HFFc6 (cell line): Measurements from ENCODE around the gene GLYATL1. TPM values are rescaled to one million over a fixed set of nuclear protein-coding genes. Genes with fewer than 3 reads are reported as not detected.

ENCODE experiments used
- DNase-seq: peaks from one replicate; pipeline ENCODE4 v3.0.0-alpha.2; 2018
- H3K27ac Mint-ChIP-seq: 2 replicates; pipeline ENCODE4 v1.8.0; 2020; ENCODE audit warnings: mild to moderate bottlenecking, mixed read lengths
- H3K27me3 Mint-ChIP-seq: 2 replicates; pipeline ENCODE4 v1.8.0; 2021; ENCODE audit warnings: mild to moderate bottlenecking, moderate library complexity, mixed read lengths; ENCODE audit not compliant: insufficient read depth
- H3K36me3 Mint-ChIP-seq: 2 replicates; pipeline ENCODE4 v1.8.0; 2021; ENCODE audit warnings: low read depth, mixed read lengths
- H3K4me1 Mint-ChIP-seq: 2 replicates; pipeline ENCODE4 v1.8.0; 2020; ENCODE audit warnings: low read depth, mixed read lengths
- H3K4me3 Mint-ChIP-seq: 2 replicates; pipeline ENCODE4 v1.8.0; 2020; ENCODE audit warnings: mild to moderate bottlenecking, moderate library complexity, mixed read lengths
- H3K9me3 Mint-ChIP-seq: 2 replicates; pipeline ENCODE4 v1.8.0; 2020; ENCODE audit warnings: mild to moderate bottlenecking, mixed read lengths
- total RNA-seq, 6 experiments: library from RNA; stranded (reverse); fragmentation: NEBNext Ultra II Directional; extraction: Animal tissue kit (Norgen Biotek cat#: 25700); gene quantifications; 2 replicates in 1 of 6; 3 replicates in 5 of 6; pipeline ENCODE4 v1.2.3, GENCODE V29; 2021
- TF ChIP-seq, protein P1 (sequence below): fragments of 200-600 bp; sonication (generic); IDR thresholded peaks from 2 replicates; pipeline ENCODE4 v1.5.0; 2021; ENCODE audit warnings: antibody characterized with exemption, mild to moderate bottlenecking

GLYATL1 gene
- total RNA-seq, 6 experiments from 2014 or later: 0.14 to 0.33 (median 0.23) TPM; not detected in 2

DNA sequence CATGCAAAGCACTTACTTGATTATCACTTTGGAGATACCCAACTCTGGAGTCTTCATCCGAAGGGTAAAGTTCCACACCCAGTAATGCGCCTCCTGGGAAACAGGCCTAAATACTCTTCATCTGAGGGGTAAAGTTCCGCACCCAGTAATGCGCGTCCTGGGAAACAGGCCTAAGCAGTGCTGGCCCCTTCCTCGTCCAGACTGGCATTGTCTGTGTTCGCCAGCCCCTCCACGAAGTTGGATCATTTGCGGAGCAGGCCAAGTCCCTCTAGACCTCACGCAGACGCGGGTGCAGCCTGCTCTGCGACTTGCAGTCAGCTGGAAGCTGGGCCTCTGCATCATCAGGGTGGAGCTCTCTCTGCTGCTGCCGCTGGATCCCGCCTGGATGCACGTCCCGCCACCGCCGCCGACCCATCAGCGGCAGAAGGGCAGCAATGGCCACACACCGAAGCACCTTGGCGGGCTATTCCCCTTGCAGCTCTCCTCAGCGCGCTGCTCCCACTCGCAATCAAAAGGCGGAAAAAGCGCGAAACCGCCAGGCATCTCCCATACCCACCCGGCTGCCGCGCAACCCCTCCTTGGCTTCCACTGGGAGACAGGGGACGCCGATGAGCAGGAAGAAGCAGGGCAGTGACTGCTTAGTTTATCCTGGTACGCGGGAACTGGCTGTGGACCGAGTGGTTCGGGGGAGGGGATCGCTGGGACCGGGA is 34.1 kb upstream of the GLYATL1 start:
- peak; percentile 67 for DNase-seq
- Mint-ChIP-seq H3K9me3 (no peaks in the 10 kb centered on the region), H3K36me3 (no peaks in the 10 kb centered on the region), H3K27ac (peak overlapping the region; percentile 68), H3K4me1 (peaks cover 47% of the 10 kb centered on the region), H3K27me3 (peaks cover 1% of the 10 kb centered on the region), H3K4me3 (peak overlapping the region; percentile 87)
- TF ChIP-seq, protein P1, sequence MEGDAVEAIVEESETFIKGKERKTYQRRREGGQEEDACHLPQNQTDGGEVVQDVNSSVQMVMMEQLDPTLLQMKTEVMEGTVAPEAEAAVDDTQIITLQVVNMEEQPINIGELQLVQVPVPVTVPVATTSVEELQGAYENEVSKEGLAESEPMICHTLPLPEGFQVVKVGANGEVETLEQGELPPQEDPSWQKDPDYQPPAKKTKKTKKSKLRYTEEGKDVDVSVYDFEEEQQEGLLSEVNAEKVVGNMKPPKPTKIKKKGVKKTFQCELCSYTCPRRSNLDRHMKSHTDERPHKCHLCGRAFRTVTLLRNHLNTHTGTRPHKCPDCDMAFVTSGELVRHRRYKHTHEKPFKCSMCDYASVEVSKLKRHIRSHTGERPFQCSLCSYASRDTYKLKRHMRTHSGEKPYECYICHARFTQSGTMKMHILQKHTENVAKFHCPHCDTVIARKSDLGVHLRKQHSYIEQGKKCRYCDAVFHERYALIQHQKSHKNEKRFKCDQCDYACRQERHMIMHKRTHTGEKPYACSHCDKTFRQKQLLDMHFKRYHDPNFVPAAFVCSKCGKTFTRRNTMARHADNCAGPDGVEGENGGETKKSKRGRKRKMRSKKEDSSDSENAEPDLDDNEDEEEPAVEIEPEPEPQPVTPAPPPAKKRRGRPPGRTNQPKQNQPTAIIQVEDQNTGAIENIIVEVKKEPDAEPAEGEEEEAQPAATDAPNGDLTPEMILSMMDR: no peak

DNA sequence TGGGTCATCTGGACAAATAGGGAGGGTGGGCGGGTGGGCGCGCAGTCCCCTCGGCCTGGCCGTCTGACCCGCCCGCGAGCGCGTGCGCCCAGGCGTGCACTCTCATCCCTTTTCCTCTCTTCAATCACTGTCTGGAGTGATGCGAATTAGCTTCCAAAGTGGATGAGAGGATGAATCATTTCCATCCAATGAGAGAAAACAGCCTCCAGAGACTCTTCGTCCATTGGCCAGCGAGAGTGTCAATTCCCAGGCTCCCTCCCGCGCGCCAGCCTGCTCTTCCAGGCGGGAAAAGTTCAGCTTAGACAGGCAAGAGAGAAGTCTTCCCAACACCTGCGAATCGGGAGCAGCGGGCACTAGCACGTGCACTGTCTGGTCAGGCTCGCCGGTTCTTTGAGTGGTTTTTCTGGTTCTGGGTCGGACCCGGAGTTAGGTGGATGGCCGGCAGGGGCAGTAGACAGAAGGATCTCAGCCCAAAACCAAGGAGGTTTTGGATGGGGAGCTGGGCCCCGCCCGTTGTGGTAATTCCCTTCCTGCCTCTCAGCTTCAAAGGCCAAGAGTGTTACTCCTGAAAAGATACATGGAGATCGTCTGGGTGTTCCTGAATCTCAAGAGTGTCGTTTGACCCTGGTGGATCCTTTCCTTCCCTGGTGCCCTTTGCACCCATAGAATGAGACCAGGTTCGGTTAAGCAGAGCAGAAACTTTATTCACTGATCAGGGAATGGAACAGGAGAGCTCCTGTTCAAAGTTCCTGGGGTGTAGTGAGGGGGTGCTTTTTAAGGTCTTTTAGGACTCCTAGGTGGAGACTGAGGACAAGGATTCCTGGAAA is 33.4 kb upstream of the GLYATL1 start:
- DNase-seq: peak; percentile 90
- H3K27ac Mint-ChIP-seq: peak overlapping the region; percentile 68
- no peaks in the 10 kb centered on the region for H3K9me3 Mint-ChIP-seq
- TF ChIP-seq, protein P1: peak; percentile 80
- no peaks in the 10 kb centered on the region for H3K36me3 Mint-ChIP-seq
- H3K4me1 Mint-ChIP-seq: peaks cover 47% of the 10 kb centered on the region
- peaks cover 1% of the 10 kb centered on the region for H3K27me3 Mint-ChIP-seq
- H3K4me3 Mint-ChIP-seq: peak overlapping the region; percentile 87

DNA sequence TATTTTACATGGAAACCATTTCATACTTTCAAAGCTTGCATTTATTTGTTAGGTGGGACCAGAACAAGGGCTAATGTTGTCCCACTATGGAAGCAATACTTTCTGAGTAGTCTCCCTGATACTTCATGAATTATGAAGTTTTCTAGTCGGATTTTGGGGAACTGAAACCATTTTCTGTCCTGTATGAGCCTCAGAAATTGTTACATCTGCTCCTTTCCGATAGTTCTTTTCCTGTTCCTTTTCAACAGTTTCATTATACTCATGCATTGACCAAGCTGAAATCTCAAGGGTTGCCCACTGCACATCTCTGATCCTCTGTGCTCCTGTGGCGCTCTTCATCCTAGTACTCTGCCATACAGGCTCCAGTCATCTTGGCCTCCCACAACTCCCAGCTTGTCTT is 31.5 kb upstream of the GLYATL1 start:
- Mint-ChIP-seq H3K27ac (no peak overlapping the region), H3K27me3 (peaks cover 1% of the 10 kb centered on the region), H3K4me1 (peaks cover 45% of the 10 kb centered on the region), H3K9me3 (no peaks in the 10 kb centered on the region), H3K4me3 (no peak overlapping the region), H3K36me3 (no peaks in the 10 kb centered on the region)
- TF ChIP-seq, protein P1: no peak
- no peak for DNase-seq

DNA sequence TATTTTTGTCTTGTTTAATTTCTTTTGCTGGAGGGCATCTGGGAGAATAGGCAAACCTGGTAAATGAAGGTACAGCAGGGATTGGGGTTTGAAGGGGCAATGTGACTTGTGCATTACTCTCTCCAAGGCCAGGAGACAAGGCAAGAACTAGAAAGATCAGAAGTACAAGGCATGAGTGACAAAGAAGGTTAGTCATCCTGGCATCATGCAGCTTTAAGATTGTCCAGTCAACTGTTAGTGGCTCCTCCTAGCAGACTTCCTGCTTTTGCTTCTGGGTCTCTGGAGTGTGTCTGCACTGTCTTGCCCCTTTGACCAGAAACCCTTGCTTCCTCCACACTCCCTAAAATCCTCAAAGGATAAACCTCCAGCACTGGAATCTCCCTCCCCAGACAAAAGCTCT is 27.2 kb upstream of the GLYATL1 start:
- H3K27me3 Mint-ChIP-seq: no peaks in the 10 kb centered on the region; the same call in none of the 2 replicates
- peaks cover 11% of the 10 kb centered on the region; the same call in 1 of the 2 replicates for H3K36me3 Mint-ChIP-seq
- H3K9me3 Mint-ChIP-seq: peaks cover 11% of the 10 kb centered on the region
- TF ChIP-seq, protein P1: no peak
- H3K4me3 Mint-ChIP-seq: no peak overlapping the region
- H3K27ac Mint-ChIP-seq: peak overlapping the region; percentile 5; the same call in 1 of the 2 replicates
- DNase-seq: peak; percentile 13
- peaks cover 23% of the 10 kb centered on the region for H3K4me1 Mint-ChIP-seq

DNA sequence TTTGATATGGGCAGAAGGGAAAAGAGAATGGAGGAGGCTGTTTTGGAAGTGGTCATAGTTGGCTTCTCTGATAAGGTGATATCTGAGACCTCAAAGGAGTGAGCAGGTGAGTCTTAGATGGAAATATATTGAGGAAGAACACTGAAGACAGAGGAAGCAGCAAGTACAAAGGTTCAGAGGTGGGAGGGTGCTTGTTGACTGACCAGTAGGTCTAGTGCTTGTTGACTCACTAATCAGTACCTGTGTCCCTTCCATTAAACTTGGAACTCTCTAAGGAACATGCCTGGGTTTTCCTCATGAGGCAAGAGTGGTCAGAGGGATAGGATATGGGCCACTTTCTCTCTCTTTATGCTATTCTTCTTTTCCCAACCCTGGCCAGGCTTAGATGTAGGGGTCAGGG is 25.6 kb upstream of the GLYATL1 start:
- no peak for DNase-seq

More for the DNA sequence above, 25.6 kb upstream of the GLYATL1 start:
- TF ChIP-seq, protein P1: no peak
- Mint-ChIP-seq H3K9me3 (peaks cover 22% of the 10 kb centered on the region), H3K27ac (no peak overlapping the region), H3K27me3 (no peaks in the 10 kb centered on the region; the same call in 1 of the 2 replicates), H3K36me3 (peaks cover 15% of the 10 kb centered on the region; the same call in 1 of the 2 replicates), H3K4me3 (no peak overlapping the region), H3K4me1 (peaks cover 23% of the 10 kb centered on the region)
